Fibroblast of lung (primary cell): ENCODE results near the gene TAF8. TPM values are rescaled to one million over a fixed set of nuclear protein-coding genes. Genes with fewer than 3 reads are reported as not detected.

Experiments
- DNase-seq, 2 donors: peaks; one replicate each; pipeline versions ENCODE4 v3.0.0 to v3.0.0-alpha.2; 2010; ENCODE audit warnings: low read depth in 2 of 2
- H2AFZ ChIP-seq: 2 replicates; pipeline ENCODE4 v1.5.1; 2012; ENCODE audit warnings: low read length, control low read depth, inconsistent platforms
- H3K27ac ChIP-seq: 2 replicates; pipeline ENCODE4 v1.5.1; 2011; ENCODE audit warnings: low read length, control low read depth; ENCODE audit not compliant: insufficient read depth
- H3K27me3 ChIP-seq: 2 replicates; pipeline ENCODE4 v1.5.1; 2011; ENCODE audit warnings: mild to moderate bottlenecking, low read length; ENCODE audit not compliant: control insufficient read depth, insufficient read depth
- H3K36me3 ChIP-seq: 2 replicates; pipeline ENCODE4 v1.5.1; 2011; ENCODE audit warnings: low read length; ENCODE audit not compliant: control insufficient read depth, insufficient read depth
- H3K4me1 ChIP-seq: 2 replicates; pipeline ENCODE4 v1.5.1; 2011; ENCODE audit warnings: low read length; ENCODE audit not compliant: control insufficient read depth, insufficient read depth; ENCODE audit errors: extremely low read depth
- H3K4me2 ChIP-seq: 2 replicates; pipeline ENCODE4 v1.5.1; 2011; ENCODE audit warnings: low read length, control low read depth; ENCODE audit not compliant: insufficient read depth; ENCODE audit errors: extremely low read depth
- H3K4me3 ChIP-seq, 4 experiments: fragments of 200-600 bp in 1 of 4; sonication (generic) in 1 of 4; replicated peaks in 1 of 4; 2 replicates each; pipeline ENCODE4 v1.5.1; 2011 to 2016; ENCODE audit warnings: low read length in 4 of 4, low read depth in 3 of 4, mild to moderate bottlenecking in 3 of 4, control low read depth in 2 of 4, inconsistent platforms in 1 of 4, mixed read lengths in 1 of 4; ENCODE audit not compliant: insufficient read depth in 1 of 4; ENCODE audit errors: control extremely low read depth in 1 of 4
- H3K79me2 ChIP-seq: 2 replicates; pipeline ENCODE4 v1.5.1; 2012; ENCODE audit warnings: mild to moderate bottlenecking, low read length, inconsistent platforms; ENCODE audit not compliant: control insufficient read depth, insufficient read depth
- H3K9ac ChIP-seq: 2 replicates; pipeline ENCODE4 v1.5.1; 2011; ENCODE audit warnings: mild to moderate bottlenecking, low read length, control low read depth; ENCODE audit not compliant: insufficient read depth
- H3K9me3 ChIP-seq: 2 replicates; pipeline ENCODE4 v1.5.1; 2012; ENCODE audit warnings: low read depth, low read length; ENCODE audit not compliant: control insufficient read depth, insufficient read depth
- H4K20me1 ChIP-seq: 2 replicates; pipeline ENCODE4 v1.5.1; 2011; ENCODE audit warnings: low read length; ENCODE audit not compliant: control insufficient read depth, insufficient read depth; ENCODE audit errors: extremely low read depth
- EZH2 ChIP-seq: IDR thresholded peaks from 2 replicates; pipeline ENCODE4 v1.5.1; 2012; ENCODE audit warnings: low read length, control low read depth, mild to moderate bottlenecking; ENCODE audit errors: missing control alignments
- polyA plus RNA-seq, 2 donors: library from polyadenylated mRNA; depleted of rRNA in 1 of 2; stranded (reverse) in 1 of 2; unstranded in 1 of 2; fragments of >200 nt; gene quantifications; 2 replicates each; pipeline ENCODE4 v1.2.1, GENCODE V29; 2011 to 2012; ENCODE audit warnings: missing spikeins in 1 of 2
- total RNA-seq: library from RNA; depleted of rRNA; stranded (reverse); fragments of >200 nt; gene quantifications from 2 replicates; pipeline ENCODE4 v1.2.1, GENCODE V29; 2014
- TF ChIP-seq, protein P1 (sequence below), 2 donors: IDR thresholded peaks in 1 of 2; conservative IDR thresholded peaks in 1 of 2; 1 replicate in 1 of 2; 2 replicates in 1 of 2; pipeline ENCODE4 v1.5.1; 2011 to 2012; ENCODE audit warnings: low read length in 2 of 2, control low read depth in 1 of 2, inconsistent platforms in 1 of 2, low read depth in 1 of 2, mild to moderate bottlenecking in 1 of 2

Gene TAF8
- total and polyA plus RNA-seq, 2 donors (not counting 1 experiment from before 2014, with no cell fraction given) = 13.9 to 14.0 TPM

DNA sequence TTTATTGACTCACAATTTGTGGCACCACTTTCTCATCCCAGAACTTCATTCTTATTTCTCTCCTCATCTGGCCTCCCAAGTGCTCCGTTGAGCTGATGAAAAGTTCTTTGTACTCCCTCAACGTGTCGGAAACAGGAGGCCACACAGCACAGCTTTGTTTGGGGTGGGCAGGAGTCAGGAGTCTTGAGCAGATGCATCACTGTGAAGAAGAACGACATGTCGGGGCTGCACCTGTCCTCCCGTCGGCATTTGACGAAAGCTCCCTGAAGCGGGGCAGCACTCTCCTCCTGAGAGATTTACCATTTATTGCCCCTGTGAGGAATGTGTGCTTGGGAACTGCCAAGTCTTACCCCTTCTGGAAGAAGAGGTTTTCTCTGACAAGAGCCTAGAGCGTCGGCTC, 28.1 kb downstream of the TAF8 start:
- H2AFZ ChIP-seq = no peak overlapping the region
- no peak overlapping the region for H3K4me3 ChIP-seq
- DNase-seq = no peak
- no peaks in the 10 kb centered on the region for H3K79me2 ChIP-seq
- no peaks in the 10 kb centered on the region for H3K9me3 ChIP-seq
- no peaks in the 10 kb centered on the region for H3K4me1 ChIP-seq
- no peaks in the 10 kb centered on the region for H3K36me3 ChIP-seq
- H3K27me3 ChIP-seq = no peaks in the 10 kb centered on the region
- no peak for TF ChIP-seq EZH2
- no peak overlapping the region for H3K27ac ChIP-seq
- H3K4me2 ChIP-seq = no peak overlapping the region
- no peak overlapping the region for H3K9ac ChIP-seq
- H4K20me1 ChIP-seq = no peaks in the 10 kb centered on the region

DNA sequence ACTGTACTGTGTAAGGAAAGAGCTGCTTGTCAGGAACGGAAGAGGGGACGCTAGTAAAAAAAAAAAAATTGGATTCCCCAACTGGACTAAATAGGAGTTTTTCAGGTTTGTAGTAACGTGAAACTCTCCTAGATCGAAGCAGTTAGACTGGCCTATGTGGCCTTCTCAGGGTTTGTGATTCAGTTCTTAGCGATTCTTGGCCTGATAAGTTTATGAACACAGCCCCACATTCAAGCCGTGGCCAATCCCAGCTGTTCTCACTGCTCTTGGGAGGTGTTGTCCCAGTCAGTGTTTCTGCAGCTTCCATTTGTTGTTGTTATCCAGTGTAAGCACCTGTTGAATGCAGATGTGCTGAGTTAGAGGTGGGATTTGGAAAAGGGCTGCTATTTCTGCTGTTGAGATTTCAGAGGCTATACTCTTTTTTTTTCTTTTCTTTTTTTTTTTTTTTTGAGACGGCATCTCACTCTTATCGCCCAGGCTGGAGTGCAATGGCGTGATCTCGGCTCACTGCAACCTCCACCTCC, 29.7 kb downstream of the TAF8 start:
- DNase-seq = no peak
- H3K27me3 ChIP-seq = no peaks in the 10 kb centered on the region
- H3K9ac ChIP-seq = no peak overlapping the region
- no peak for TF ChIP-seq EZH2
- TF ChIP-seq, protein P1, sequence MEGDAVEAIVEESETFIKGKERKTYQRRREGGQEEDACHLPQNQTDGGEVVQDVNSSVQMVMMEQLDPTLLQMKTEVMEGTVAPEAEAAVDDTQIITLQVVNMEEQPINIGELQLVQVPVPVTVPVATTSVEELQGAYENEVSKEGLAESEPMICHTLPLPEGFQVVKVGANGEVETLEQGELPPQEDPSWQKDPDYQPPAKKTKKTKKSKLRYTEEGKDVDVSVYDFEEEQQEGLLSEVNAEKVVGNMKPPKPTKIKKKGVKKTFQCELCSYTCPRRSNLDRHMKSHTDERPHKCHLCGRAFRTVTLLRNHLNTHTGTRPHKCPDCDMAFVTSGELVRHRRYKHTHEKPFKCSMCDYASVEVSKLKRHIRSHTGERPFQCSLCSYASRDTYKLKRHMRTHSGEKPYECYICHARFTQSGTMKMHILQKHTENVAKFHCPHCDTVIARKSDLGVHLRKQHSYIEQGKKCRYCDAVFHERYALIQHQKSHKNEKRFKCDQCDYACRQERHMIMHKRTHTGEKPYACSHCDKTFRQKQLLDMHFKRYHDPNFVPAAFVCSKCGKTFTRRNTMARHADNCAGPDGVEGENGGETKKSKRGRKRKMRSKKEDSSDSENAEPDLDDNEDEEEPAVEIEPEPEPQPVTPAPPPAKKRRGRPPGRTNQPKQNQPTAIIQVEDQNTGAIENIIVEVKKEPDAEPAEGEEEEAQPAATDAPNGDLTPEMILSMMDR (conservative IDR thresholded peaks at IDR 0.05 in 1 of 2, IDR thresholded peaks at IDR 0.05 in 1 of 2; ENCODE audit: low read depth in 1 of 2, low read length in 2 of 2) = no peak
- H3K27ac ChIP-seq = no peak overlapping the region
- H3K79me2 ChIP-seq = no peaks in the 10 kb centered on the region
- H3K4me3 ChIP-seq = no peak overlapping the region
- H3K4me2 ChIP-seq = no peak overlapping the region
- H3K36me3 ChIP-seq = no peaks in the 10 kb centered on the region
- no peaks in the 10 kb centered on the region for H4K20me1 ChIP-seq
- no peak overlapping the region for H2AFZ ChIP-seq
- H3K9me3 ChIP-seq = no peaks in the 10 kb centered on the region
- no peaks in the 10 kb centered on the region for H3K4me1 ChIP-seq

DNA sequence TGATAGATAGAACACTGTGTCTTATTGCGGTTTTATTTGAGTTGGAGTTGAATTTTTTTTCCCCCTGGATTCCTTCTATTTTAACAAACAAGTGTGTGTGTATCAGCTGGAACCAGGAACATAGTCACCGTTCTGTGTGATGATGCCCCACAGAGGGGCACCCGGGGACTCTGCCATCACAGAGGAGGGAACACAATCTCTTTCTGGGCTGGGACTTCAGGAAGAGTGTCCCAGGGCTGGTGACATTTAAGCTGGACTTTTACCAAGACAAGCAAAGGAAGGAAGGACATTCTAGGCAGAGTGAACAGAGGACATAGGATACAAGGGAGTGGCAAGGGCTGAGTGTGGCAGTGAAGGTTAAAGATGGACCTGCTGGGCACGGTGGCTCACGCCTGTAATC, 33.2 kb downstream of the TAF8 start:
- Histone ChIP-seq H3K79me2 (no peaks in the 10 kb centered on the region), H4K20me1 (no peaks in the 10 kb centered on the region), H3K27ac (no peak overlapping the region), H3K4me3 (no peak overlapping the region), H3K4me2 (no peak overlapping the region), H3K4me1 (peaks cover 2% of the 10 kb centered on the region), H3K36me3 (no peaks in the 10 kb centered on the region), H3K9me3 (no peaks in the 10 kb centered on the region), H3K27me3 (no peaks in the 10 kb centered on the region), H2AFZ (no peak overlapping the region), H3K9ac (no peak overlapping the region)
- no peak for DNase-seq
- TF ChIP-seq EZH2 = no peak

- Histone ChIP-seq H3K27me3 (no peaks in the 10 kb centered on the region), H3K4me2 (no peak overlapping the region), H3K36me3 (no peaks in the 10 kb centered on the region), H3K9ac (no peak overlapping the region), H3K79me2 (no peaks in the 10 kb centered on the region), H3K4me3 (no peak overlapping the region), H3K27ac (no peak overlapping the region), H2AFZ (no peak overlapping the region), H3K4me1 (peaks cover 2% of the 10 kb centered on the region), H3K9me3 (no peaks in the 10 kb centered on the region), H4K20me1 (no peaks in the 10 kb centered on the region)
- TF ChIP-seq EZH2 = no peak
- TF ChIP-seq, protein P1 (conservative IDR thresholded peaks at IDR 0.05 in 1 of 2, IDR thresholded peaks at IDR 0.05 in 1 of 2; ENCODE audit: low read depth in 1 of 2, low read length in 2 of 2) = peak in 1 of 2 donors; percentile 49
- DNase-seq = peak in 1 of 2 donors; percentile 35
Measured at GRCh38 chr6:42084889-42085288, 34.6 kb downstream of the TAF8 start.
